GM12872 (cell line): ENCODE data around the gene TMBIM6.

Experiments
- CTCF ChIP-seq: IDR thresholded peaks from 3 replicates; pipeline ENCODE4 v1.5.1; 2011; ENCODE audit warnings: low read depth, mild to moderate bottlenecking, low read length, moderate library complexity; ENCODE audit not compliant: insufficient read depth

TMBIM6 gene

GRCh38 chr12:49807991-49808580 lies 66.7 kb downstream of the TMBIM6 start:
- TF ChIP-seq CTCF, result no peak

GRCh38 chr12:49808686-49809380 lies 67.5 kb downstream of the TMBIM6 start:
- TF ChIP-seq CTCF, result no peak

DNA sequence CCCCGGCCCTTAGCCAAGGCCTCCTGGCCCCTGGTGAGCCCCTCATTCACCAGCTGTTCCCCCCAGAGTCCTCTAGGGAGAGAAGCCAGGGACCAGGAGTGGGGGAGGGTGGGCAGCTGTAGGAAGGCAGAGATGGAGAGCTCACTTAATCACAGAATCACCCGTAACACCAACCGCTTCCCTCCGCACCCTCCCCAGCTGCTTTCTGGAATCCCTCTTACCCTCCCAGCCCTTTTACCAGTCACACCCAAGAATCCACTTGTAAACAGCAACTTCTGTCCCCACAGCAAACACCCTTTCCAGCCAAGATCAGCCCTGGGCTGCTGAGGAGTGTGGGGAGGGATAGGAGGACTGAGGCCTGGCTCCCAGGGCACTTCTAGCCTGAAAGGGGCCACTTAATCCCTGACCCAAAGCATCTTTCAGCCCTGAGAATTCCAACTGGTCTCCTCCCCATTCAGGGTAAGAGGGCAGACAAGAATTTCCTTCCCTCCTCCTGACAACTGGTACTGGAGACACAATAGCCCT lies 68.1 kb downstream of the TMBIM6 start:
- no peak for TF ChIP-seq CTCF

- TF ChIP-seq CTCF, result no peak
These were observed 68.6 kb downstream of the TMBIM6 start for GRCh38 chr12:49809906-49810389.

DNA sequence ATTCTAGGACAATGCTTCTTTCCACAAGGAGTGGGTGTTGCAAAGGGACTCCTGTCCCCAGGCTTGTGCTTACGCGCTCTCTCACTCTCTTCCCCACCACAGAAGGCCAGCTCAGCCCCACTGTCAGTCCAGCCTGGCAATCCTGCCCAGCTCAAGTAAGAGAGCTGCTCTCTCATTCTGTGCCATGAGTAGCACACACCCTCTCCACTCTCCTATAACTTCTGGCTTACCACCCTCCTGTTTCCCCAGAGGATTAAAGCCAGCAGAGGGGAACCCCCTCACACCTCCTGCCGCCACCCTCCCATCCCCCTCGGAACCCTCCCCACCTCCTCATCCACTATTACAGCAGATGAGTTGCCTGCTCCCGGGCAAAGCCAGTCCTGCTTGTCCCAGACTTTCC lies 69.8 kb downstream of the TMBIM6 start:
- TF ChIP-seq CTCF, result no peak

DNA sequence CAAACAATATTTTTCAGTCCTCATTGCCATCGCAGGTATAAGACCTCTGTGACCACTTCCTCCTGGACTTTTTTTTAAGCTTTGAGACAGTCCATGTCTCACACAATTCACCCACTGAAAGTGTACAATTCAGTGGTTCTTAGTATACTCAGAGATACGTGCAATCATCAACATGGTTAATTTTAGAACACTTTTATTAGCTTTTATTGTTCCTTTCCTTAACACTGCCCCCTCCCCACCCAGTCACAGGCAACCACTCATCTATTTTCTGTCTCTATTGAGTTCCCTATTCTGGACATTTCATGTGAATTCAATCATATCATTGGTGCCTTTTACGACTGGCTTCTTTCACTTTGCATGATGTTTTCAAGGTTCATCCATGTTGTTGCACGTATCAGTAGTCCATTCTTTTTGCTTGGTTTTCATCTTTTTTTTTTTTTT lies 70.6 kb downstream of the TMBIM6 start:
- TF ChIP-seq CTCF, result no peak

DNA sequence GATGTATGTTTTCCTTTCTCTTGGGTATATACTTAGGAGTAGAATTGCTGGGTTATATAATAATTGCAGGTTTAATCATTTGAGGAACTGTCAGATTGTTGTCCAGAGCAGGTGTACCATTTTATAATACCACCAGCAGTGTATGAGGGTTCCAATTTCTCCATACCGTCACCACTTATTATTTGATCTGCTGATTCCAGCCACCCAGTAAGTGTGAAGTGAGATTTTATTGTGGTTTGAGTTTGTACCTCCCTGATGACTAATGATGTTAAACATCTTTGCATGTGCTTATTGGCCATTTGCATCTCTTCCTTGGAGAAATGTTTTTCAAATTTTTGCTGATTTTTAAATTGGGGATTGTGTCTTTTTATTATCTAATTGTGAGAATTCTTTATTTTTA lies 71.8 kb downstream of the TMBIM6 start:
- no peak for TF ChIP-seq CTCF
